PFSK-1 (cell line): Measurements from ENCODE around the gene ANO10.

Experiments
- FOXP2 ChIP-seq: optimal IDR thresholded peaks from 2 replicates; pipeline ENCODE3; 2011; ENCODE audit warnings: borderline replicate concordance, control low read depth, inconsistent platforms; ENCODE audit not compliant: insufficient read depth; ENCODE audit errors: extremely low read length, extremely low read depth
- POLR2AphosphoS5 ChIP-seq: IDR thresholded peaks from 2 replicates; pipeline ENCODE4 v1.6.1; 2012; ENCODE audit warnings: low read depth, mild to moderate bottlenecking, control low read depth, low read length, moderate library complexity
- SIN3A ChIP-seq: IDR thresholded peaks from 2 replicates; pipeline ENCODE4 v1.6.1; 2012; ENCODE audit warnings: mild to moderate bottlenecking, low read length, moderate library complexity, borderline replicate concordance; ENCODE audit not compliant: insufficient read depth
- TAF1 ChIP-seq: IDR thresholded peaks from 2 replicates; pipeline ENCODE4 v1.6.1; 2012; ENCODE audit warnings: low read length, control low read depth, borderline replicate concordance; ENCODE audit not compliant: insufficient read depth
- TF ChIP-seq, protein P1 (sequence below), 2 experiments: IDR thresholded peaks; 2 replicates each; pipeline versions ENCODE4 v1.6.1 to v1.8.0; 2011 to 2012; ENCODE audit warnings: low read depth in 2 of 2, low read length in 2 of 2, control low read depth in 1 of 2, inconsistent platforms in 1 of 2, mild to moderate bottlenecking in 1 of 2, moderate library complexity in 1 of 2; ENCODE audit not compliant: insufficient read depth in 1 of 2

Gene ANO10

DNA sequence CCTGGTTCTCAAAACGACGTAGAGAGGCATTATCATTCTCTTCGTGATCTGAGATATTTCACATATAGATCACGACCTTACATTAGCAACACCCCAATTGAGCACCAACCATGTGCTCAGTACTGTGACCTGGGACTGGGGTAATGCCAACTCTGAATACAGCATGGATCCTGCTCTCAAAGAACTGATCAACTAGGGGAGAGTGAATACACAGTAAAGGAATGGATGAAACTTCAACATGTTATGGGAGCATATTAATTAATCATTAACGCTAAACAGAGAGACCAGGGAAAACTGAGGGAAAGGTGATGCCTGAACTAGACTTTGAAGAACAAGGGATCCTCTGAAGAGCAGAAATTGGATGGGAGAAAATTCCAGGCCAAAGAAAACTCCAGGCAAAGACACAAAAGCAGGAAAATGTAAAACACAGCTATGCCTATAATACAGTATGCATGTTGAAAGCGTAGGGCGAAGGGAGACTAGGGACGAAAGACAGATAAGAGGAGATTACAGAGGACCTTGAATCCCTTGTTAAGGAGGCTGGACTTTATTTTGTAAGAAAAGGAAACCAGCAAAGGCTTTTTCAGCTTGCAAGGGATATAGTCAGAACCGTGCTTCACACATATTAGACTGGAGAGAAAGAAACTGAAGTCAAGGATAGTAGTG is 105.7 kb downstream of the ANO10 start:
- TF ChIP-seq TAF1 (no peak), FOXP2 (no peak), SIN3A (no peak), POLR2AphosphoS5 (no peak)
- TF ChIP-seq, protein P1, sequence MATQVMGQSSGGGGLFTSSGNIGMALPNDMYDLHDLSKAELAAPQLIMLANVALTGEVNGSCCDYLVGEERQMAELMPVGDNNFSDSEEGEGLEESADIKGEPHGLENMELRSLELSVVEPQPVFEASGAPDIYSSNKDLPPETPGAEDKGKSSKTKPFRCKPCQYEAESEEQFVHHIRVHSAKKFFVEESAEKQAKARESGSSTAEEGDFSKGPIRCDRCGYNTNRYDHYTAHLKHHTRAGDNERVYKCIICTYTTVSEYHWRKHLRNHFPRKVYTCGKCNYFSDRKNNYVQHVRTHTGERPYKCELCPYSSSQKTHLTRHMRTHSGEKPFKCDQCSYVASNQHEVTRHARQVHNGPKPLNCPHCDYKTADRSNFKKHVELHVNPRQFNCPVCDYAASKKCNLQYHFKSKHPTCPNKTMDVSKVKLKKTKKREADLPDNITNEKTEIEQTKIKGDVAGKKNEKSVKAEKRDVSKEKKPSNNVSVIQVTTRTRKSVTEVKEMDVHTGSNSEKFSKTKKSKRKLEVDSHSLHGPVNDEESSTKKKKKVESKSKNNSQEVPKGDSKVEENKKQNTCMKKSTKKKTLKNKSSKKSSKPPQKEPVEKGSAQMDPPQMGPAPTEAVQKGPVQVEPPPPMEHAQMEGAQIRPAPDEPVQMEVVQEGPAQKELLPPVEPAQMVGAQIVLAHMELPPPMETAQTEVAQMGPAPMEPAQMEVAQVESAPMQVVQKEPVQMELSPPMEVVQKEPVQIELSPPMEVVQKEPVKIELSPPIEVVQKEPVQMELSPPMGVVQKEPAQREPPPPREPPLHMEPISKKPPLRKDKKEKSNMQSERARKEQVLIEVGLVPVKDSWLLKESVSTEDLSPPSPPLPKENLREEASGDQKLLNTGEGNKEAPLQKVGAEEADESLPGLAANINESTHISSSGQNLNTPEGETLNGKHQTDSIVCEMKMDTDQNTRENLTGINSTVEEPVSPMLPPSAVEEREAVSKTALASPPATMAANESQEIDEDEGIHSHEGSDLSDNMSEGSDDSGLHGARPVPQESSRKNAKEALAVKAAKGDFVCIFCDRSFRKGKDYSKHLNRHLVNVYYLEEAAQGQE (IDR thresholded peaks at IDR 0.05; ENCODE audit: insufficient read depth in 1 of 2, low read depth in 2 of 2, low read length in 2 of 2): no peak

- TF ChIP-seq, protein P1 (IDR thresholded peaks at IDR 0.05; ENCODE audit: insufficient read depth in 1 of 2, low read depth in 2 of 2, low read length in 2 of 2): no peak
- TF ChIP-seq FOXP2 (no peak), POLR2AphosphoS5 (no peak), TAF1 (no peak), SIN3A (no peak)
Measured at GRCh38 chr3:43515208-43515917, 106.4 kb downstream of the ANO10 start.

GRCh38 chr3:43512754-43513404 is 108.9 kb downstream of the ANO10 start:
- TF ChIP-seq, protein P1 (IDR thresholded peaks at IDR 0.05; ENCODE audit: insufficient read depth in 1 of 2, low read depth in 2 of 2, low read length in 2 of 2): no peak
- no peak for TF ChIP-seq POLR2AphosphoS5
- no peak for TF ChIP-seq TAF1
- TF ChIP-seq SIN3A: no peak
- TF ChIP-seq FOXP2: no peak

- TF ChIP-seq TAF1: no peak
- no peak for TF ChIP-seq SIN3A
Measured at GRCh38 chr3:43506644-43507043, 115.2 kb downstream of the ANO10 start.

DNA sequence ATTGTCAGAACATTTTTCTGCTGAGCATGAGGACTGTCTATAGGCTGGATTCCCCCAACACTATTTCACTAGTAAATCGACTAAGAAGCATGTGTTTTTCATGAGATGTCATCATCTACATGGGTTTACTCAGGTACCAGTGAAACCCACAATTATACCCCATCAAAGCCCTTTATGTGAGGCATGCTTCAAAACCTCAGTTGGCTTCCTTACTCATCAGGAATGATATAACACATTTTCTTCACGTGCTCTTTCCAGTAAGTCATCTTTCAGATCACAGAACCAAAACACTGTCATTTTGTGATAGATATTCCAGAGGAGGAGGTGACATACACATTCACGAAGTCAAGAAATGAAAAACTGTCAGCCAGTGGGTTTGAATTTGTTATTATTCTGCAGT is 116.5 kb downstream of the ANO10 start:
- TF ChIP-seq FOXP2 (no peak), SIN3A (no peak), TAF1 (no peak), POLR2AphosphoS5 (no peak)
- TF ChIP-seq, protein P1 (IDR thresholded peaks at IDR 0.05; ENCODE audit: insufficient read depth in 1 of 2, low read depth in 2 of 2, low read length in 2 of 2): no peak
